HCT116 (cell line): ENCODE results near the gene FGF19.

Experiments
- EZH2phosphoT487 ChIP-seq: fragments of 200-600 bp; IDR thresholded peaks from 2 replicates; pipeline ENCODE4 v1.6.1; 2018; ENCODE audit warnings: antibody characterized with exemption, borderline replicate concordance
- POLR2AphosphoS5 ChIP-seq: IDR thresholded peaks from 2 replicates; pipeline ENCODE4 v1.6.1; 2011; ENCODE audit warnings: mild to moderate bottlenecking, low read depth, low read length, moderate library complexity

DNA sequence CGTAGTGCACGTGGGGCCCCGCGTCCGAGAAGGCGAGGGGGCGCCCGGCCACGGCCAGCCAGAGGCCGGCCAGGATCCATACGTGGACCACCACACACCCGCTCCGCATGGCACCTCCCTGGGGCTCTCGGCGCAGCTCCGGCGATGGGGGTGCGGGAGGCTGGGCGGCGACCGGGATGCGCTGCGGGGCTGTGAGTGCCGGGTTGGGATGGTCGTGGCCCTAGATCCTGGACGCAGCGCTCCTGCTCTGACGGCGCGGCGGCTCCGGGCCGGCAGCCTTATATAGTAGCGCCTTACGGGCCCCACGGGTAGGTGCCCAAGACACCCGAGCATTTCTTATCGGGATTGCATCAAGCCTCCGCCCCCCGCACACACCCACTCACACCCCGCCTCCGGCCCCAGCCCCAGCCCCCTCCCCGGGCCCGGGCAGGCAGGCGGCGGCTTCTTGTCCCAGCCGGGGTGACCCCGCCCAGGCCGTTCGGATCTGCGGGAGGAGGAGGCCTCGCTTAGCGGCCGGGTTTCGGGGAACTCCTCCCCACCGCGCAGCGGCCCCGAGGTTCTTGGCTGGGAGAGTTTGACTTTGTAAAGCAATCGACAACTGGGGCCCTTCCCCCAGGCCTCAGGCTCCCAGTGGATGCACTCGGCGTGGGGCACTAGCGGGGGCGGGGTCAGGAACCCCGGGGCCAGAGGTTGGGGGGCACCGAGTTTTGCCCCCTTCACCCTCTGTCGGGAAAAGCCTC is at the start of gene FGF19:
- TF ChIP-seq POLR2AphosphoS5 = peak; percentile 75
- no peak for TF ChIP-seq EZH2phosphoT487
